ENCODE measurements around the gene AFF3.

Gene AFF3

GRCh38 chr2:99537910-99538485, 604.4 kb downstream of the AFF3 start:
- DNase-seq (ENCODE audit: low read depth, low spot score): no peak
- no peak for TF ChIP-seq CTCF (IDR thresholded peaks at IDR 0.05; ENCODE audit: low read depth, low read length)
- H3K4me3 ChIP-seq (ENCODE audit: low read depth, low read length): no peak overlapping the region
- in situ Hi-C loops (cut with HindIII; ENCODE audit: low sequenced_read_pairs): no loop called here

- TF ChIP-seq CTCF (IDR thresholded peaks at IDR 0.05; ENCODE audit: low read depth, low read length): no peak
- in situ Hi-C loops (cut with HindIII; ENCODE audit: low sequenced_read_pairs): no loop called here
- no peak for DNase-seq (ENCODE audit: low read depth, low spot score)
- no peak overlapping the region for H3K4me3 ChIP-seq (ENCODE audit: low read depth, low read length)
Measured at GRCh38 chr2:99524056-99524455, 618.3 kb downstream of the AFF3 start.

- no peak for DNase-seq (ENCODE audit: low read depth, low spot score)
- no peak for TF ChIP-seq CTCF (IDR thresholded peaks at IDR 0.05; ENCODE audit: low read depth, low read length)
- H3K4me3 ChIP-seq (ENCODE audit: low read depth, low read length): no peak overlapping the region
- in situ Hi-C loops (cut with HindIII; ENCODE audit: low sequenced_read_pairs): no loop called here
Measured at GRCh38 chr2:99522157-99522556, 620.2 kb downstream of the AFF3 start.

GRCh38 chr2:99520813-99521212, 621.6 kb downstream of the AFF3 start:
- in situ Hi-C loops (cut with HindIII; ENCODE audit: low sequenced_read_pairs): no loop called here
- no peak for TF ChIP-seq CTCF (IDR thresholded peaks at IDR 0.05; ENCODE audit: low read depth, low read length)
- H3K4me3 ChIP-seq (ENCODE audit: low read depth, low read length): no peak overlapping the region
- DNase-seq (ENCODE audit: low read depth, low spot score): no peak

DNA sequence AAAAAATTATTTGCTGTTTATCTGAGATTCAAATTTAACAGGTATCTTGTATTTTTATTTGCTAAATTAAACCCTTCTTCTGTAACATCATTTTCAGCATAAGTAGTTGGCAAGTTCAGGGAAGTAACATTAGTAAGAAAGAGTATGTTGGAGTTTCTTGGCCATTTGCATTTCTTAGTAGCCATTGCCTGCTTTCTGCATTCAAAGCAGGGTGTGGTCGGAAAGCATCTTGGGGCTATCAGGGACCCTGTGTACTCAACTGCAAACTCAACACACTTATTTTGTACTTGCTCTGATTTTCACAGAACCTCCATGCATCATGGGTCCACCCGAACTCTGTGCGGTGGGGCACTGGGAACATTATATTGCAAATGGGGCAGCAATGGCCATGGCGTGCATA, 622.2 kb downstream of the AFF3 start:
- no peak for DNase-seq (ENCODE audit: low read depth, low spot score)
- TF ChIP-seq CTCF (IDR thresholded peaks at IDR 0.05; ENCODE audit: low read depth, low read length): no peak
- no peak overlapping the region for H3K4me3 ChIP-seq (ENCODE audit: low read depth, low read length)
- in situ Hi-C loops (cut with HindIII; ENCODE audit: low sequenced_read_pairs): no loop called here

GRCh38 chr2:99514357-99514756, 628.0 kb downstream of the AFF3 start:
- TF ChIP-seq CTCF (IDR thresholded peaks at IDR 0.05; ENCODE audit: low read depth, low read length): no peak
- DNase-seq (ENCODE audit: low read depth, low spot score): no peak
- in situ Hi-C loops (cut with HindIII; ENCODE audit: low sequenced_read_pairs): no loop called here

DNA sequence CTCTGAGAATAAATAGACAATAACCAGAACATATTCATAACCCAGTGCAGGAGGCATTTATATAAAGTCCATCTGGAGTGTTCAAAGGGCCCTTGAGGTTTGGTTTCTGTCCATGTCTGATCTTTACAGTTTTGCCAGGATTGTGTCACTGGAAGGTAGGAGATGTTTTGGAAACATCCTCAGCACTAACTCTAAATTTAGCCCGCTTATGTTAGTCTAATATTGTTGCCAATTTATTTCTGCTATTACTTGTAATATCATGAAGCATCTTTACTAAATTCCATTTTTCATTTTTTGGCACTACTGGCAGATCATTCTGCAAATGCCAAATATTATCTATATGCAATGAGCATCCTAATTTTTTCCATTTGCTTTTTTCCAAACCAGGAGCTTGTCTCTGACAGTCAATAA, 630.2 kb downstream of the AFF3 start:
- no peak for TF ChIP-seq CTCF (IDR thresholded peaks at IDR 0.05; ENCODE audit: low read depth, low read length)
- in situ Hi-C loops (cut with HindIII; ENCODE audit: low sequenced_read_pairs): no loop called here
- DNase-seq (ENCODE audit: low read depth, low spot score): no peak
- H3K4me3 ChIP-seq (ENCODE audit: low read depth, low read length): no peak overlapping the region

More at GRCh38 chr2:99514357-99514756, 628.0 kb downstream of the AFF3 start:
- H3K4me3 ChIP-seq (ENCODE audit: low read depth, low read length): no peak overlapping the region
